Kidney (tissue), 14 donors: ENCODE results near the gene SPIRE1. TPM values are rescaled to one million over a fixed set of nuclear protein-coding genes. Genes with fewer than 3 reads are reported as not detected.
A peak's percentile ranks its signal among the peaks of the same experiment; 100 is the strongest.

ENCODE experiments used
- DNase-seq, 5 donors: peaks; one replicate each; pipeline ENCODE4 v3.0.0-alpha.2; 2013 to 2020
- FAIRE-seq: peaks from 2 replicates; lab custom pipeline; 2012; peaks lifted over from hg19 to GRCh38; lab: Jason Lieb, UNC
- H3K27ac ChIP-seq, 2 donors: one replicate each; pipeline ENCODE4 v1.7.0; 2013; ENCODE audit warnings: low read depth in 2 of 2, low read length in 2 of 2, inconsistent platforms in 1 of 2
- H3K27me3 ChIP-seq: one replicate; pipeline ENCODE4 v1.7.1; 2013; ENCODE audit warnings: low read length, inconsistent platforms; ENCODE audit not compliant: control insufficient read depth, insufficient read depth
- H3K36me3 ChIP-seq, 3 donors: one replicate each; pipeline versions ENCODE4 v1.7.0 to v1.7.1; 2013; ENCODE audit warnings: low read length in 3 of 3, control low read depth in 1 of 3, inconsistent platforms in 1 of 3; ENCODE audit not compliant: insufficient read depth in 3 of 3, control insufficient read depth in 2 of 3
- H3K4me1 ChIP-seq, 3 donors: one replicate each; pipeline versions ENCODE4 v1.7.0 to v1.7.1; 2013; ENCODE audit warnings: low read length in 3 of 3, inconsistent platforms in 1 of 3, low read depth in 1 of 3; ENCODE audit not compliant: control insufficient read depth in 2 of 3, insufficient read depth in 2 of 3
- H3K4me3 ChIP-seq, 3 donors: one replicate each; pipeline versions ENCODE4 v1.7.0 to v1.8.1; 2013; ENCODE audit warnings: low read length in 3 of 3, control low read depth in 1 of 3, inconsistent platforms in 1 of 3
- H3K9ac ChIP-seq, 3 donors: one replicate each; pipeline versions ENCODE4 v1.7.0 to v1.7.1; 2013; ENCODE audit warnings: low read length in 3 of 3, control low read depth in 1 of 3, inconsistent platforms in 1 of 3
- H3K9me3 ChIP-seq, 3 donors: one replicate each; pipeline versions ENCODE4 v1.7.0 to v1.7.1; 2013; ENCODE audit warnings: low read length in 3 of 3, control low read depth in 1 of 3, inconsistent platforms in 1 of 3; ENCODE audit not compliant: control insufficient read depth in 2 of 3, insufficient read depth in 1 of 3
- intact Hi-C: fragments of 100-400 bp; cut with DNase I; formaldehyde crosslinking; loops from one replicate; pipeline ENCODE4 v1.11.1; 2022
- polyA plus RNA-seq: library from polyadenylated mRNA; stranded (reverse); fragments of 350-450 nt; fragmentation: Illumina TruSeq; extraction: RNeasy Lipid Tissue Mini Kit (QIAGEN cat#74804); gene quantifications from one replicate; pipeline ENCODE4 v1.2.3, GENCODE V29; 2014; ENCODE audit warnings: low read depth, low replicate concordance; ENCODE audit not compliant: insufficient read depth
- total RNA-seq: library from RNA; stranded (reverse); fragmentation: NEBNext Ultra II Directional; extraction: Animal tissue kit (Norgen Biotek cat#: 25700); gene quantifications from one replicate; pipeline ENCODE4 v1.2.1, GENCODE V29; 2021
- TF ChIP-seq, protein P1 (sequence below): IDR thresholded peaks from 3 replicates; pipeline ENCODE4 v1.5.1; 2012; ENCODE audit warnings: mild to moderate bottlenecking, moderate library complexity, borderline replicate concordance; ENCODE audit not compliant: insufficient read depth; ENCODE audit errors: extremely low read depth
- donor health status: control.
- donor health status: control.
- donor health status: control.
- donor health status: control.
- donor health status: control.
- donor health status: DM: yes; HTN: yes; CAD: no.
- donor health status: Normal renal cell carcinoma (clear cell type).

The SPIRE1 gene
- total and polyA plus RNA-seq, 2 donors from 2014 or later, result 12.3 to 35.1 TPM

DNA sequence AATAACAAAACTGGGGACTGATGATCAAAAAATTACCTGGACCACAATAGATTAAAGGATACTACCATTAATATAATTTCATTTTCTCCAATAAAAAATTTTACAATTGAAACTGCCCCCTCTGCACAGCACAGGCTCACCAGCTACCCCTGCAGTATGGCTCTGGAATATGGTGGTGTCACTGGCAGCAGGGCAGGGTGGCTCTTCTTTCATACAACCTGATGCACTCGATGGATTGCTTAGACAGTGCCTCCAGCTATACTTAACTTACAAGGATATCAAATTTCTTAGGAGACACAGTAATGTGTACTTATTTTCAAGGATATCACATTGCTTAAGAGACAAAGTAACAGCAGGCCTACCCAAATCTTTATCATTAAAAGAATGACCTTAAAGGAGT, 126.2 kb downstream of the SPIRE1 start:
- H3K4me1 ChIP-seq, result no peaks in the 10 kb centered on the region
- no peaks in the 10 kb centered on the region for H3K9me3 ChIP-seq
- no peak overlapping the region for H3K4me3 ChIP-seq
- peak in 2 of 5 donors; percentile 33 to 54 for DNase-seq
- no peak overlapping the region for H3K27ac ChIP-seq
- no peak overlapping the region for H3K9ac ChIP-seq
- no peak for FAIRE-seq
- H3K36me3 ChIP-seq, result no peaks in the 10 kb centered on the region
- no peaks in the 10 kb centered on the region for H3K27me3 ChIP-seq
- intact Hi-C loops, result no loop called here
- TF ChIP-seq, protein P1, sequence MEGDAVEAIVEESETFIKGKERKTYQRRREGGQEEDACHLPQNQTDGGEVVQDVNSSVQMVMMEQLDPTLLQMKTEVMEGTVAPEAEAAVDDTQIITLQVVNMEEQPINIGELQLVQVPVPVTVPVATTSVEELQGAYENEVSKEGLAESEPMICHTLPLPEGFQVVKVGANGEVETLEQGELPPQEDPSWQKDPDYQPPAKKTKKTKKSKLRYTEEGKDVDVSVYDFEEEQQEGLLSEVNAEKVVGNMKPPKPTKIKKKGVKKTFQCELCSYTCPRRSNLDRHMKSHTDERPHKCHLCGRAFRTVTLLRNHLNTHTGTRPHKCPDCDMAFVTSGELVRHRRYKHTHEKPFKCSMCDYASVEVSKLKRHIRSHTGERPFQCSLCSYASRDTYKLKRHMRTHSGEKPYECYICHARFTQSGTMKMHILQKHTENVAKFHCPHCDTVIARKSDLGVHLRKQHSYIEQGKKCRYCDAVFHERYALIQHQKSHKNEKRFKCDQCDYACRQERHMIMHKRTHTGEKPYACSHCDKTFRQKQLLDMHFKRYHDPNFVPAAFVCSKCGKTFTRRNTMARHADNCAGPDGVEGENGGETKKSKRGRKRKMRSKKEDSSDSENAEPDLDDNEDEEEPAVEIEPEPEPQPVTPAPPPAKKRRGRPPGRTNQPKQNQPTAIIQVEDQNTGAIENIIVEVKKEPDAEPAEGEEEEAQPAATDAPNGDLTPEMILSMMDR, result no peak

- H3K27ac ChIP-seq, result no peak overlapping the region
- TF ChIP-seq, protein P1, result no peak
- H3K9me3 ChIP-seq, result no peaks in the 10 kb centered on the region
- no peak for FAIRE-seq
- peaks cover 0 to 5% (median 0%) of the 10 kb centered on the region in 3 donors for H3K4me1 ChIP-seq
- intact Hi-C loops, result no loop called here
- DNase-seq, result peak in 2 of 5 donors; percentile 44 to 49
- H3K4me3 ChIP-seq, result no peak overlapping the region
- H3K36me3 ChIP-seq, result no peaks in the 10 kb centered on the region
- H3K27me3 ChIP-seq, result no peaks in the 10 kb centered on the region
- H3K9ac ChIP-seq, result no peak overlapping the region
These were observed 137.4 kb downstream of the SPIRE1 start for GRCh38 chr18:12520442-12520992.

GRCh38 chr18:12518832-12519531, 138.9 kb downstream of the SPIRE1 start:
- H3K4me1 ChIP-seq, result peaks cover 0 to 5% (median 0%) of the 10 kb centered on the region in 3 donors
- H3K4me3 ChIP-seq, result no peak overlapping the region
- DNase-seq (peak in 2 of 5 donors; percentile 21 to 22), FAIRE-seq (no peak)
- H3K36me3 ChIP-seq, result no peaks in the 10 kb centered on the region
- TF ChIP-seq, protein P1, result no peak
- intact Hi-C loops, result no loop called here
- no peak overlapping the region for H3K27ac ChIP-seq
- H3K27me3 ChIP-seq, result no peaks in the 10 kb centered on the region
- H3K9ac ChIP-seq, result no peak overlapping the region
- H3K9me3 ChIP-seq, result no peaks in the 10 kb centered on the region
